Small intestine (tissue), 7 donors: ENCODE data around the gene LRRC61. TPM values are rescaled to one million over a fixed set of nuclear protein-coding genes. Genes with fewer than 3 reads are reported as not detected.
A peak's percentile ranks its signal among the peaks of the same experiment; 100 is the strongest.

ENCODE experiments used
- DNase-seq, 2 donors: peaks; one replicate each; pipeline versions ENCODE4 v3.0.0 to v3.0.0-alpha.2; 2013
- FAIRE-seq: peaks from 2 replicates; lab custom pipeline; 2012; peaks lifted over from hg19 to GRCh38; lab: Jason Lieb, UNC
- H3K27ac ChIP-seq, 3 donors: one replicate each; pipeline ENCODE4 v1.5.1; 2013; ENCODE audit warnings: low read length in 2 of 3, mild to moderate bottlenecking in 2 of 3, control low read depth in 1 of 3, inconsistent platforms in 1 of 3, low read depth in 1 of 3, moderate library complexity in 1 of 3
- H3K27me3 ChIP-seq, 3 donors: one replicate each; pipeline ENCODE4 v1.6.1; 2013; ENCODE audit warnings: low read length in 3 of 3, inconsistent platforms in 1 of 3; ENCODE audit not compliant: control insufficient read depth in 3 of 3, insufficient read depth in 3 of 3
- H3K36me3 ChIP-seq, 3 donors: one replicate each; pipeline ENCODE4 v1.6.1; 2013; ENCODE audit warnings: low read length in 3 of 3, inconsistent platforms in 1 of 3, low read depth in 1 of 3, mild to moderate bottlenecking in 1 of 3, moderate library complexity in 1 of 3; ENCODE audit not compliant: control insufficient read depth in 3 of 3, insufficient read depth in 2 of 3
- H3K4me1 ChIP-seq, 3 donors: one replicate each; pipeline ENCODE4 v1.6.1; 2013; ENCODE audit warnings: low read length in 2 of 3, inconsistent platforms in 1 of 3, low read depth in 1 of 3, mild to moderate bottlenecking in 1 of 3, moderate library complexity in 1 of 3; ENCODE audit not compliant: control insufficient read depth in 3 of 3, insufficient read depth in 2 of 3
- H3K4me3 ChIP-seq, 3 donors: one replicate each; pipeline ENCODE4 v1.5.1; 2013; ENCODE audit warnings: low read length in 3 of 3, control low read depth in 1 of 3, inconsistent platforms in 1 of 3, low read depth in 1 of 3, mild to moderate bottlenecking in 1 of 3, moderate library complexity in 1 of 3
- H3K9me3 ChIP-seq, 2 donors: one replicate each; pipeline ENCODE4 v1.6.1; 2013; ENCODE audit warnings: low read depth in 1 of 2, low read length in 1 of 2; ENCODE audit not compliant: control insufficient read depth in 2 of 2, insufficient read depth in 1 of 2
- WGBS, 3 donors: extraction: QIAGEN DNeasy Blood & Tissue Kit; methylation state at CpG; one replicate each; pipeline ENCODE4 v1.1.7; 2013; 5-methylcytosine and 5-hydroxymethylcytosine counted together
- polyA plus RNA-seq, 4 donors: library from polyadenylated mRNA; stranded (reverse) in 3 of 4; unstranded in 1 of 4; fragments of 200-250 nt in 3 of 4; fragments of 120-200 nt in 1 of 4; gene quantifications; one replicate each; pipeline versions ENCODE4 v1.2.1 to v1.2.3, GENCODE V29; 2013
- donor health status: healthy with polysubstance abuse.
- donor health status: control.
- donor health status: control.
- donor health status: Bipolar disorder and iron deficiency.
- donor health status: healthy.

The LRRC61 gene
- polyA plus RNA-seq, 4 donors, result 5.6 to 23.6 (median 12.3) TPM

GRCh38 chr7:150356265-150356897, 33.2 kb downstream of the LRRC61 start:
- Histone ChIP-seq H3K4me1 (peaks cover under 1 to 2% (median 1%) of the 10 kb centered on the region in 3 donors), H3K27ac (no peak overlapping the region), H3K36me3 (no peaks in the 10 kb centered on the region), H3K9me3 (no peaks in the 10 kb centered on the region), H3K27me3 (no peaks in the 10 kb centered on the region), H3K4me3 (no peak overlapping the region)
- FAIRE-seq, result no peak
- 23 to 31% (median 25%) methylated on average over 6 of the region's 6 CpGs for WGBS, 3 donors
- peak in 1 of 2 donors; percentile 51 for DNase-seq

GRCh38 chr7:150357270-150357669, 34.1 kb downstream of the LRRC61 start:
- Histone ChIP-seq H3K4me3 (no peak overlapping the region), H3K4me1 (peaks cover 1 to 5% (median 2%) of the 10 kb centered on the region in 3 donors), H3K36me3 (no peaks in the 10 kb centered on the region), H3K9me3 (no peaks in the 10 kb centered on the region), H3K27ac (peak overlapping the region in 1 of 3 donors; percentile 48), H3K27me3 (no peaks in the 10 kb centered on the region)
- no peak for FAIRE-seq
- WGBS, 3 donors, result 37 to 65% (median 42%) methylated on average over 9 of the region's 9 CpGs
- DNase-seq, result no peak

- WGBS, 3 donors, result 76 to 90% (median 81%) methylated on average over 13 of the region's 13 CpGs
- FAIRE-seq (no peak), DNase-seq (no peak)
- no peaks in the 10 kb centered on the region for H3K9me3 ChIP-seq
- H3K4me3 ChIP-seq, result no peak overlapping the region
- no peaks in the 10 kb centered on the region for H3K27me3 ChIP-seq
- no peaks in the 10 kb centered on the region for H3K36me3 ChIP-seq
- peak overlapping the region in 1 of 3 donors; percentile 70 for H3K27ac ChIP-seq
- peaks cover 1 to 5% (median 2%) of the 10 kb centered on the region in 3 donors for H3K4me1 ChIP-seq
Observed at GRCh38 chr7:150357771-150358427, 34.7 kb downstream of the LRRC61 start.

- Histone ChIP-seq H3K4me1 (peaks cover 1 to 5% (median 2%) of the 10 kb centered on the region in 3 donors), H3K4me3 (no peak overlapping the region)
Observed at GRCh38 chr7:150358433-150358832, 35.3 kb downstream of the LRRC61 start.

GRCh38 chr7:150358988-150359621, 36.0 kb downstream of the LRRC61 start:
- DNase-seq, result no peak
- Histone ChIP-seq H3K4me3 (no peak overlapping the region), H3K36me3 (no peaks in the 10 kb centered on the region), H3K27ac (no peak overlapping the region), H3K4me1 (peaks cover 1 to 5% (median 2%) of the 10 kb centered on the region in 3 donors), H3K9me3 (no peaks in the 10 kb centered on the region), H3K27me3 (no peaks in the 10 kb centered on the region)
- WGBS, 3 donors, result 81 to 93% (median 82%) methylated on average over 4 of the region's 4 CpGs
- no peak for FAIRE-seq

More at GRCh38 chr7:150358433-150358832, 35.3 kb downstream of the LRRC61 start:
- Histone ChIP-seq H3K9me3 (no peaks in the 10 kb centered on the region), H3K27me3 (no peaks in the 10 kb centered on the region), H3K27ac (no peak overlapping the region), H3K36me3 (no peaks in the 10 kb centered on the region)
- DNase-seq, result no peak
- 85 to 94% (median 91%) methylated on average over 4 of the region's 4 CpGs for WGBS, 3 donors
- FAIRE-seq, result no peak

- Histone ChIP-seq H3K27ac (no peak overlapping the region), H3K9me3 (no peaks in the 10 kb centered on the region), H3K27me3 (no peaks in the 10 kb centered on the region), H3K4me3 (no peak overlapping the region), H3K4me1 (peaks cover 1 to 5% (median 2%) of the 10 kb centered on the region in 3 donors), H3K36me3 (no peaks in the 10 kb centered on the region)
- 99 to 100% (median 100%) methylated on average over 2 of the region's 2 CpGs for WGBS, 3 donors
- no peak for FAIRE-seq
- no peak for DNase-seq
Observed at GRCh38 chr7:150359622-150360362, 36.6 kb downstream of the LRRC61 start.

GRCh38 chr7:150360363-150361058, 37.4 kb downstream of the LRRC61 start:
- H3K36me3 ChIP-seq, result no peaks in the 10 kb centered on the region
- no peak overlapping the region for H3K4me3 ChIP-seq
- no peaks in the 10 kb centered on the region for H3K9me3 ChIP-seq
- peaks cover 1 to 5% (median 2%) of the 10 kb centered on the region in 3 donors for H3K4me1 ChIP-seq
- no peaks in the 10 kb centered on the region for H3K27me3 ChIP-seq
- no peak overlapping the region for H3K27ac ChIP-seq
- FAIRE-seq, result no peak
- no peak for DNase-seq
- WGBS, 3 donors, result 81 to 88% (median 84%) methylated on average over 5 of the region's 5 CpGs
